SK-N-SH (cell line): Measurements from ENCODE around the gene PKP2. TPM values are rescaled to one million over a fixed set of nuclear protein-coding genes. Genes with fewer than 3 reads are reported as not detected.

Experiments used
- CTCF ChIA-PET: fragments of 300-600, 350-600 bp; formaldehyde crosslinking; extraction: SDS; loops from one replicate; lab custom pipeline; 2021; lab: Yijun Ruan, JAX
- POLR2A ChIA-PET: fragments of 350-600 bp; sonication (Branson Sonifier 250); formaldehyde crosslinking; extraction: SDS; loops from one replicate; lab custom pipeline; 2020; ENCODE audit warnings: antibody characterized with exemption, inconsistent platforms; lab: Yijun Ruan, JAX
- DNase-seq: peaks from one replicate; pipeline ENCODE4 v3.0.0; 2012
- H2AFZ ChIP-seq: fragments of 200-600 bp; sonication (generic); 2 replicates; pipeline ENCODE4 v1.8.1; 2016; ENCODE audit warnings: antibody characterized with exemption, mild to moderate bottlenecking, low read depth
- H3F3A ChIP-seq: fragments of 200-600 bp; sonication (generic); replicated peaks from 2 replicates; pipeline ENCODE3; 2016; ENCODE audit warnings: antibody characterized with exemption, mild to moderate bottlenecking; ENCODE audit not compliant: insufficient read depth
- H3K27ac ChIP-seq, 2 experiments: fragments of 200-500 bp in 1 of 2; fragments of 200-600 bp in 1 of 2; sonication (Bioruptor generic) in 1 of 2; sonication (generic), shearing (Covaris generic) in 1 of 2; 2 replicates each; pipeline versions ENCODE4 v1.5.1 to v1.6.1; 2014 to 2016; ENCODE audit warnings: low read depth in 2 of 2, inconsistent platforms in 1 of 2, low read length in 1 of 2, mild to moderate bottlenecking in 1 of 2, mixed read lengths in 1 of 2
- H3K27me3 ChIP-seq: fragments of 200-600 bp; sonication (generic), shearing (Covaris generic); 2 replicates; pipeline ENCODE4 v1.6.1; 2016; ENCODE audit warnings: mixed run types; ENCODE audit not compliant: insufficient read depth
- H3K36me3 ChIP-seq, 2 experiments: fragments of 200-500 bp in 1 of 2; fragments of 200-600 bp in 1 of 2; sonication (Bioruptor generic) in 1 of 2; sonication (generic) in 1 of 2; replicated peaks in 1 of 2; 2 replicates each; pipeline versions ENCODE3 to v1.5.1; 2014 to 2016; ENCODE audit warnings: low read length in 1 of 2, mild to moderate bottlenecking in 1 of 2; ENCODE audit not compliant: insufficient read depth in 2 of 2, control insufficient read depth in 1 of 2
- H3K4me1 ChIP-seq, 2 experiments: fragments of 200-500 bp in 1 of 2; fragments of 200-600 bp in 1 of 2; sonication (Bioruptor generic) in 1 of 2; sonication (generic), shearing (Covaris generic) in 1 of 2; 2 replicates each; pipeline versions ENCODE4 v1.5.1 to v1.6.1; 2014 to 2016; ENCODE audit warnings: low read depth in 1 of 2, low read length in 1 of 2, mixed run types in 1 of 2; ENCODE audit not compliant: insufficient read depth in 2 of 2, control insufficient read depth in 1 of 2
- H3K4me2 ChIP-seq: fragments of 200-600 bp; sonication (generic), shearing (Covaris generic); 2 replicates; pipeline ENCODE4 v1.6.1; 2017; ENCODE audit warnings: mixed run types
- H3K4me3 ChIP-seq, 2 experiments: fragments of 200-500 bp in 1 of 2; fragments of 200-600 bp in 1 of 2; sonication (Bioruptor generic) in 1 of 2; sonication (generic), shearing (Covaris generic) in 1 of 2; 2 replicates each; pipeline versions ENCODE4 v1.5.1 to v1.8.1; 2014 to 2016; ENCODE audit warnings: low read depth in 2 of 2, inconsistent platforms in 1 of 2, low read length in 1 of 2, mild to moderate bottlenecking in 1 of 2, mixed read lengths in 1 of 2, moderate library complexity in 1 of 2
- H3K79me2 ChIP-seq: fragments of 200-600 bp; sonication (generic); 2 replicates; pipeline ENCODE4 v1.8.1; 2017; ENCODE audit warnings: mild to moderate bottlenecking; ENCODE audit not compliant: insufficient read depth
- H3K9ac ChIP-seq: fragments of 200-600 bp; sonication (generic); 2 replicates; pipeline ENCODE4 v1.6.1; 2017; ENCODE audit warnings: mixed run types
- H3K9me2 ChIP-seq: fragments of 200-600 bp; sonication (generic); 2 replicates; pipeline ENCODE4 v1.6.1; 2017; ENCODE audit warnings: mixed run types
- H3K9me3 ChIP-seq: fragments of 200-600 bp; sonication (generic); 2 replicates; pipeline ENCODE4 v1.6.1; 2017; ENCODE audit warnings: mixed run types, mild to moderate bottlenecking, moderate library complexity
- H4K20me1 ChIP-seq: fragments of 200-600 bp; sonication (generic); 2 replicates; pipeline ENCODE4 v1.6.1; 2017; ENCODE audit warnings: mild to moderate bottlenecking, mixed run types; ENCODE audit not compliant: insufficient read depth
- ELF1 ChIP-seq: IDR thresholded peaks from 2 replicates; pipeline ENCODE4 v1.4.0; 2012
- FOSL2 ChIP-seq: IDR thresholded peaks from 2 replicates; pipeline ENCODE4 v1.4.0; 2012; ENCODE audit warnings: low read depth, mild to moderate bottlenecking, moderate library complexity, borderline replicate concordance
- FOXJ3 ChIP-seq: sonication (generic); formaldehyde crosslinking; IDR thresholded peaks from 2 replicates; pipeline ENCODE4 v1.5.1; 2020; ENCODE audit warnings: mild to moderate bottlenecking, missing genetic modification reagents
- FOXM1 ChIP-seq: IDR thresholded peaks from 2 replicates; pipeline ENCODE4 v1.4.0; 2012; ENCODE audit warnings: low read depth, mild to moderate bottlenecking
- RCOR1 ChIP-seq: fragments of 150-350 bp; IDR thresholded peaks from 2 replicates; pipeline ENCODE4 v1.6.1; 2017; ENCODE audit warnings: antibody characterized with exemption, low read length
- RFX5 ChIP-seq: IDR thresholded peaks from 2 replicates; pipeline ENCODE4 v1.6.1; 2012; ENCODE audit warnings: mild to moderate bottlenecking, improper control_type of control experiment, low read length
- TAF1 ChIP-seq: IDR thresholded peaks from 2 replicates; pipeline ENCODE4 v1.6.1; 2012; ENCODE audit warnings: low read depth, mild to moderate bottlenecking, low read length, moderate library complexity, borderline replicate concordance
- TEAD4 ChIP-seq: IDR thresholded peaks from 2 replicates; pipeline ENCODE4 v1.4.0; 2012; ENCODE audit warnings: mild to moderate bottlenecking, borderline replicate concordance; ENCODE audit not compliant: insufficient read depth
- WGBS: methylation state at CpG from one replicate; pipeline ENCODE4 v1.1.6; 2017; ENCODE audit warnings: low lambda C conversion rate; 5-methylcytosine and 5-hydroxymethylcytosine counted together
- polyA plus RNA-seq, 3 experiments: library from polyadenylated mRNA; depleted of rRNA; stranded (reverse); fragments of >200 nt; gene quantifications; 2 replicates each; pipeline ENCODE4 v1.2.3, GENCODE V29; 2012
- TF ChIP-seq, protein P1 (sequence below): IDR thresholded peaks from 2 replicates; pipeline ENCODE4; 2012
- TF ChIP-seq, protein P2 (sequence below): fragments of 200-600 bp; sonication (generic); IDR thresholded peaks from 2 replicates; pipeline ENCODE4 v1.6.1; 2017; ENCODE audit warnings: antibody characterized with exemption, mild to moderate bottlenecking, moderate library complexity
- TF ChIP-seq, protein P3 (sequence below): fragments of 150-350 bp; IDR thresholded peaks from 2 replicates; pipeline ENCODE4 v1.6.1; 2017; ENCODE audit warnings: antibody characterized with exemption, low read length, low read depth, borderline replicate concordance
- TF ChIP-seq, protein P4 (sequence below): IDR thresholded peaks from 2 replicates; pipeline ENCODE4 v1.4.0; 2012; ENCODE audit warnings: low read depth, borderline replicate concordance
- TF ChIP-seq, protein P5 (sequence below): fragments of 150-350 bp; IDR thresholded peaks from 2 replicates; pipeline ENCODE4 v1.6.1; 2016; ENCODE audit warnings: mild to moderate bottlenecking, low read depth, low read length

The PKP2 gene
- polyA plus RNA-seq, 1 of the 3 experiments (the other 2 are of a cell fraction), result 0.10 TPM

DNA sequence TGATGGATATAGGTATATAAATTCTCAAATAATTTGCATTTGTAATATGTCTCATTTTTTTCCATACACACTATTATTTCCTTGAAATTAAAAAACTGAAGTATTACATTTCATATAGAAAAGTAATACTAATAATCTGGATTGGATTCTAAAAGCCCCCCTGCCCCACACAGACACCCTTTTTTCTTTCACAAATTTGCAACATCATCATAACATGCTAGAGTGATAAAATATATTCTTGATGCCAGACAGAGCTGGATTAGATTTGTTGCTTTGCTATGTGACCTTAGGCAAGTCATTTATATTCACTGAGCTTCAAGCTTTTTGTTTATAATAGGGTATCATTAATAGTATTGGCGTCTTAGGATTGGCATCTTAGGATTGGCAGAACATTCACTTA is 6.7 kb upstream of the PKP2 start:
- Histone ChIP-seq H3K79me2 (no peaks in the 10 kb centered on the region), H2AFZ (no peak overlapping the region), H3F3A (no peaks in the 10 kb centered on the region), H3K9me3 (no peaks in the 10 kb centered on the region), H3K27me3 (no peaks in the 10 kb centered on the region), H3K4me1 (no peaks in the 10 kb centered on the region), H3K27ac (no peak overlapping the region), H4K20me1 (no peaks in the 10 kb centered on the region), H3K4me2 (no peak overlapping the region), H3K36me3 (no peaks in the 10 kb centered on the region), H3K4me3 (no peak overlapping the region), H3K9me2 (no peaks in the 10 kb centered on the region), H3K9ac (no peak overlapping the region)
- POLR2A ChIA-PET, result no interaction called here
- CTCF ChIA-PET, result interaction anchor here (1.3 to 2.0 kb wide), 2 partner anchors 16 to 148 kb away, joined by 7 read pairs; partner anchors contain the start of gene YARS2
- whole genome bisulfite sequencing, result 27% methylated on average over 1 of the region's 1 CpG
- TF ChIP-seq, protein P1, sequence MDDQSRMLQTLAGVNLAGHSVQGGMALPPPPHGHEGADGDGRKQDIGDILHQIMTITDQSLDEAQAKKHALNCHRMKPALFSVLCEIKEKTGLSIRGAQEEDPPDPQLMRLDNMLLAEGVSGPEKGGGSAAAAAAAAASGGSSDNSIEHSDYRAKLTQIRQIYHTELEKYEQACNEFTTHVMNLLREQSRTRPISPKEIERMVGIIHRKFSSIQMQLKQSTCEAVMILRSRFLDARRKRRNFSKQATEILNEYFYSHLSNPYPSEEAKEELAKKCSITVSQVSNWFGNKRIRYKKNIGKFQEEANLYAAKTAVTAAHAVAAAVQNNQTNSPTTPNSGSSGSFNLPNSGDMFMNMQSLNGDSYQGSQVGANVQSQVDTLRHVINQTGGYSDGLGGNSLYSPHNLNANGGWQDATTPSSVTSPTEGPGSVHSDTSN, result no peak
- no peak for TF ChIP-seq FOXM1
- TF ChIP-seq, protein P2, sequence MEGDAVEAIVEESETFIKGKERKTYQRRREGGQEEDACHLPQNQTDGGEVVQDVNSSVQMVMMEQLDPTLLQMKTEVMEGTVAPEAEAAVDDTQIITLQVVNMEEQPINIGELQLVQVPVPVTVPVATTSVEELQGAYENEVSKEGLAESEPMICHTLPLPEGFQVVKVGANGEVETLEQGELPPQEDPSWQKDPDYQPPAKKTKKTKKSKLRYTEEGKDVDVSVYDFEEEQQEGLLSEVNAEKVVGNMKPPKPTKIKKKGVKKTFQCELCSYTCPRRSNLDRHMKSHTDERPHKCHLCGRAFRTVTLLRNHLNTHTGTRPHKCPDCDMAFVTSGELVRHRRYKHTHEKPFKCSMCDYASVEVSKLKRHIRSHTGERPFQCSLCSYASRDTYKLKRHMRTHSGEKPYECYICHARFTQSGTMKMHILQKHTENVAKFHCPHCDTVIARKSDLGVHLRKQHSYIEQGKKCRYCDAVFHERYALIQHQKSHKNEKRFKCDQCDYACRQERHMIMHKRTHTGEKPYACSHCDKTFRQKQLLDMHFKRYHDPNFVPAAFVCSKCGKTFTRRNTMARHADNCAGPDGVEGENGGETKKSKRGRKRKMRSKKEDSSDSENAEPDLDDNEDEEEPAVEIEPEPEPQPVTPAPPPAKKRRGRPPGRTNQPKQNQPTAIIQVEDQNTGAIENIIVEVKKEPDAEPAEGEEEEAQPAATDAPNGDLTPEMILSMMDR, result no peak
- TF ChIP-seq TEAD4, result no peak
- TF ChIP-seq FOXJ3 (CRISPR knock-in tag), result no peak
- TF ChIP-seq ELF1, result no peak
- TF ChIP-seq, protein P3, sequence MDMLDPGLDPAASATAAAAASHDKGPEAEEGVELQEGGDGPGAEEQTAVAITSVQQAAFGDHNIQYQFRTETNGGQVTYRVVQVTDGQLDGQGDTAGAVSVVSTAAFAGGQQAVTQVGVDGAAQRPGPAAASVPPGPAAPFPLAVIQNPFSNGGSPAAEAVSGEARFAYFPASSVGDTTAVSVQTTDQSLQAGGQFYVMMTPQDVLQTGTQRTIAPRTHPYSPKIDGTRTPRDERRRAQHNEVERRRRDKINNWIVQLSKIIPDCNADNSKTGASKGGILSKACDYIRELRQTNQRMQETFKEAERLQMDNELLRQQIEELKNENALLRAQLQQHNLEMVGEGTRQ, result no peak
- no peak for TF ChIP-seq RFX5
- TF ChIP-seq, protein P4, sequence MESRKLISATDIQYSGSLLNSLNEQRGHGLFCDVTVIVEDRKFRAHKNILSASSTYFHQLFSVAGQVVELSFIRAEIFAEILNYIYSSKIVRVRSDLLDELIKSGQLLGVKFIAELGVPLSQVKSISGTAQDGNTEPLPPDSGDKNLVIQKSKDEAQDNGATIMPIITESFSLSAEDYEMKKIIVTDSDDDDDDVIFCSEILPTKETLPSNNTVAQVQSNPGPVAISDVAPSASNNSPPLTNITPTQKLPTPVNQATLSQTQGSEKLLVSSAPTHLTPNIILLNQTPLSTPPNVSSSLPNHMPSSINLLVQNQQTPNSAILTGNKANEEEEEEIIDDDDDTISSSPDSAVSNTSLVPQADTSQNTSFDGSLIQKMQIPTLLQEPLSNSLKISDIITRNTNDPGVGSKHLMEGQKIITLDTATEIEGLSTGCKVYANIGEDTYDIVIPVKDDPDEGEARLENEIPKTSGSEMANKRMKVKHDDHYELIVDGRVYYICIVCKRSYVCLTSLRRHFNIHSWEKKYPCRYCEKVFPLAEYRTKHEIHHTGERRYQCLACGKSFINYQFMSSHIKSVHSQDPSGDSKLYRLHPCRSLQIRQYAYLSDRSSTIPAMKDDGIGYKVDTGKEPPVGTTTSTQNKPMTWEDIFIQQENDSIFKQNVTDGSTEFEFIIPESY, result no peak
- TF ChIP-seq FOSL2, result no peak
- no peak for TF ChIP-seq RCOR1
- no peak for TF ChIP-seq TAF1
- TF ChIP-seq, protein P5, sequence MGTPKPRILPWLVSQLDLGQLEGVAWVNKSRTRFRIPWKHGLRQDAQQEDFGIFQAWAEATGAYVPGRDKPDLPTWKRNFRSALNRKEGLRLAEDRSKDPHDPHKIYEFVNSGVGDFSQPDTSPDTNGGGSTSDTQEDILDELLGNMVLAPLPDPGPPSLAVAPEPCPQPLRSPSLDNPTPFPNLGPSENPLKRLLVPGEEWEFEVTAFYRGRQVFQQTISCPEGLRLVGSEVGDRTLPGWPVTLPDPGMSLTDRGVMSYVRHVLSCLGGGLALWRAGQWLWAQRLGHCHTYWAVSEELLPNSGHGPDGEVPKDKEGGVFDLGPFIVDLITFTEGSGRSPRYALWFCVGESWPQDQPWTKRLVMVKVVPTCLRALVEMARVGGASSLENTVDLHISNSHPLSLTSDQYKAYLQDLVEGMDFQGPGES, result no peak
- TF ChIP-seq, all 33 proteins: peak for 0
- no peak for DNase-seq
